GM10847 (cell line): Measurements from ENCODE around the gene C1orf159.

ENCODE experiments used
- POLR2A ChIP-seq: IDR thresholded peaks from 2 replicates; pipeline ENCODE4 v1.6.1; 2011; ENCODE audit not compliant: insufficient read length; ENCODE audit errors: extremely low read depth

Gene C1orf159

DNA sequence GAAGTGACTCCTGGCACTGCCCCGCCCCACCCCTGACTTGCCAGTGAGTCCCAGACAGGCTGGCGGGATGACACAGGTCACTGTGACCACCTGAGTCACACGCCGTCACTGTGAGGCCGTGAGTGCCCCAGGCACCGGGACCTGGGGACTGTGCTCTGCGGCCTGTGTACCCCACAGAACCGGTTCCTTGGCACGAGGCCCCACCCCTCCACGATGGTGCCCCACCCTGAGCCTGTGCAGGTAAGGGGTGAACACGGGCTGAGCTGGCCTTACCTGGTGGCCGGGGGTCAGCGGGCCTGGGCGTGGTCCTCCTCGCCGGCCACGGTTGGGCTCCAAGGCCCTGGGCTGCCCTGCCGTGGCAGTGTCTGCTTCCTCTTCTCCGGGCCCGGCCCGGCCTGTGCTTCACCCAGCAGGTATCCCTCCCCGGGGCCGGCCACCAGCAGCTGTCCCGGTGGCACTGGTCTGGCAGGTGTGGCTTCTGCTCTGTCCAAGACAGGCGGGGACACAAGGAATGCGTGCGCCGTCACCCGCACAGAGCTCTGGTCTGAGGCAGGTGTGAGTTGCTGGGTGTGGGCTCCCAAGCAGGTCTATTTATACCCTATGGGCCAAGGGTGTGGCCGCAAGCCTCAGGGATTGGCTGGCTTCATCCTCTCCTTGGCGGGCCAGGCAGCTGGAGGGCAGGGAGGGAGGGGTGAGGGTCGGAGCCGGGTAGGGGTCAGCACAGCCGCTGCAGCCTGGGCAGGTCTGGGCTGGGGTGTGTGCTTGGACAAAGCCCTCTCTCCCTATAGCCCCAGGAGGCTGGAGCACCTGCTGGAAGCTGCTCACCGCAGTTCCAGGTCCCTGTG, 41.9 kb downstream of the C1orf159 start, which contains the start of gene RNF223:
Gene RNF223 (minus strand): TSS at position 564 of the 845 bp plus-strand sequence. CDS start 1,740 bp downstream, outside the sequence.
- TF ChIP-seq POLR2A = no peak

DNA sequence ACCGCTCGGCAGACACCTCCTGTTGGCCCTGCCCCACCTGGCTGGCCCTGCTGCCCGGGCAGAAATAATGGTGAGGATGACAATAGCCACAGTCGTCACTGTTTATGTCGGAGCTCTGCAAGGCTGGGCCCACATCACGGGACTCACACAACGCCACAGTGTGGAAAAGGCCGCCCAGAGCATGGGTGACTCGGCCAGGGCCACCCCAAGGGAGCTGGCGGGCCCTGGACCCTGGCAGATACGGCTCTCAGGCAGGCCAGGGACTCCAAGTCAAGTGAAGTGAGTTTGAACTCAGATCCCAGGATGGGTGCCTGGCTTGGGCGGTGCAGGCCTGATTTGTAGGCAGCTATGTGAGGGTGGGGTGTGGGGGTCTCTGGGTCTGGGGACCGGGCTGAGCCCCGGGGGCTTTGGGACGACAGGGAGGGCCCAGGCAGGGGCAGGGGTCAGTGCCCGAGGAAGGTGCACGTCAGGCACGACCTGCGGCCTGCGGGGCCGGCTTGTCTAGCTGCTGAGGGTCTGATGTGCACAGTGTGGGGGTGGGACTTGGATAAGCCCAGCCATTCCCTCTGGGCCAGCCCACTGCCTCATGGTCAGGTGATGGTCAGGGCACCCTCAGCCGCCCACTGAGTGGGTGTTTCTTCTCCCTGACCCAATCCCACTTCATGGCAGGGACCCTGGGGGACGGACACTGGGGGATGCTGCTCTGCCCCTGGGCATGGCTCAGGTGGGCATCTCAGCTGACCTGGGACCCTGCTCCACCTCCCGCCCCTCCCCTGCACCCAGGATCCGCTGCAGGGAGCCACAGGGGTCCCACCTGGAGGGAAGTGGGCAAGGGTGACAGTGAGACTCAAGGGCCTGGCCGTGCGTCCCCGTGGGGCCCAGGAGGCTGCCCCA, 42.8 kb downstream of the C1orf159 start:
- no peak for TF ChIP-seq POLR2A

DNA sequence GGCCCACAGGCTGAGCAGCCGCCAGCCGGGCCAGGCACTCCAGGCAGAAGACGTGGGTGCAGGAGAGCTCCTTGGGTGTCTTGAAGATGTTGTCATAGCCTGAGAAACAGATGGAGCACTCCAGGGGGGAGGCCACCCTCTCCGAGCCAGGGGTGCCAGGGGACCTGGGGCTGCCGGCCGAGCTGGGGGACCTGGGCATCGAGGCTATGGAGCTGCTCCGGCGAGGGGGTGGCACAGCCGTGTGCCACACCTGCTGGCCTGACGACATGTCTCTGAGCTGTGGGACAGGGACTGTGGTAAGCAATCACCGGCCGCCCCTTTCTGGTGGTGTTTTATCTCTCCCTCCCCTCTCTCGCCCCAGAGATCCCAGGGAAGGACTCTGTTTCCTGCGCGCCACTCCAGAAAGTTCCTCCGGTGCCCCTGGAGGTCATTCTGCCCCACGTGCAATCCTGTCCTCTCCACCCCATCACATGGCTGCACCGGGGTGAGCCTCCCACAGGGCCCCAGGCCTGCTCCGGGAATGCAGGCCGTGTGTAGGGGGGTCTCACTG, 43.5 kb downstream of the C1orf159 start:
- no peak for TF ChIP-seq POLR2A

DNA sequence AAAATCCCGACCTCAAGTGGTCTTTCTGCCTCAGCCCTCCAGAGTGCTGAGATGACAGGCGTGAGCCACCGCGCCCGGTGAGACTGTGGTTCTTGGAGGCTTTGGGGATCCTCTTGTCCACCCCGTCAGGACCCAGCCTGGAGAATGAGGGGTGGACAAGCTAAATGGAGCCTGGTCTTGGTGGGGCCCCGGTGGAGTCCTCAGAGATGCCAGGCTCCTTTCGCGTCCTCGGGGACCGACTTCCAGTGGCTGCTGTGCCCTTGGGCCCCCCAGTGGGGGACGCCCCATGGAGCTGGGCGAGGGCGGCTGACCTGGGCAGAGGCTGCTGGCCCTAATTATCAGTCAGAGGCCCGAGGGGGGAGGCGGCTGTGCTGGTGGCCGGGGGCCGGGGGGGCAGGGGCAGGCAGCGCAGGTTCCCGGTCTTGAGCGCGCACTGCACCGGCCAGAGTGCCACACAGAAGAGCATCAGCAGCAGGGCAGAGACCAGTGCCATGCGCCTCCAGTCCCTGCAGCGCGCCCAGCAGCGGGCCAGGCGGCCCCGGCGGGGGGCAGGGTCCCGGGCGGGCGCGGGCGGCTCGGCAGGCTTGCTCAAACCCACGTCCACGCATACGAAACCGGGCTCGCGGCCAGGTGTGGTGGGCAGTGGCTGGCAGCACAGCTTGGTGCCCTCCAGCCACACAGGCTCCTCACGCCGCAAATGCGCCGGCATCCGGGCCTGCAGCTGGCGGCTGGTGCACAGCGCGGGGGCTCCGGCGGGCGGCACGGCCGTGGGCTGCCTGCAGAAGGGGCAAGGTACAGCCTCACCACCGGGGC, 44.2 kb downstream of the C1orf159 start:
- no peak for TF ChIP-seq POLR2A

DNA sequence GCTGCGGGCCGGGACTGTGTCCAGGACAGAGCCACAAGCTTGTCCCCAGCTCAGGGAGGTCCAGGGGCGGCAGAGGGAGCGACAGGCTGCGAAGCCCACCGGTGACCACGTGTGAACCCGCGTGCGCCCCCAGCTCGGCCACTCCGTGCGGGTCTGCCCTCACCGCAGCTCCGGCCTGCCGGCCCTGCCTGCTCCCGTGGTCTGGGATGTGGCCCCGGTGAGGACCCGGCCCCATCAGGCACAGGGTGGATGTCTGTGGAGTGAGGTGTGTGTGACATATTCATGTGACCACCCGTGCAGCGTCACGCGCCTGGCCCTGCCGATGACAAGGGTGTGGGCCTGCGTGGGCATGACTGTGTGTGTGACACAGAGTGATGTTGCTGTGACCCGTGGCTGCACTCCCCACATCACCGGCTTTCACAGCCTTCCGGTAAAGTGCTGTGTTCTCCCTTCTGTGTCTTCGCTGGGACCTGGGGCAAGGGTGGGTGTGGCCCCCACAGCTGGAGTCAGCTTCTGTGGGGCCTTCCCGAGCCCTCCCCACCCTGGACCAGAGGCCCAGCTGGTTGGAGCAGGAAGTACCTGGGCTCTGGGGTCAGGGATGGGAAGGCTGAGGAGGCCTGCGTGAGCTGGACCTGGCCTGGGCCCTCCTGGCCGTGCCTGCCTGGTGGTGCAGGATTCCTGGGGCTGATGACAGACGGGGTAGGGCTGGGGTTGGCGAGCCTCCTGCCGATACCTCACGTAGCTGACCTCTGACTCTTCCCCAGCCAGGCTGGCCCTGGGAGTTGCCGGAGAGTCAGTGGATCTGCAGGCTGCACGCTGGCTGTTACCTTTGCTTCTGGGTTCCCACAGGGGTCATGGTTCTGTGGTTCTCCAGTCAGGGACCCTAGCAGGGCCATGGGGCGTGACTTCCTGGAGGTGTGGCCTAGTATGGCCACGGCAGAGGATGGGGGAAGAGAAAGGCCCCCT, 45.9 kb downstream of the C1orf159 start:
- TF ChIP-seq POLR2A = no peak

DNA sequence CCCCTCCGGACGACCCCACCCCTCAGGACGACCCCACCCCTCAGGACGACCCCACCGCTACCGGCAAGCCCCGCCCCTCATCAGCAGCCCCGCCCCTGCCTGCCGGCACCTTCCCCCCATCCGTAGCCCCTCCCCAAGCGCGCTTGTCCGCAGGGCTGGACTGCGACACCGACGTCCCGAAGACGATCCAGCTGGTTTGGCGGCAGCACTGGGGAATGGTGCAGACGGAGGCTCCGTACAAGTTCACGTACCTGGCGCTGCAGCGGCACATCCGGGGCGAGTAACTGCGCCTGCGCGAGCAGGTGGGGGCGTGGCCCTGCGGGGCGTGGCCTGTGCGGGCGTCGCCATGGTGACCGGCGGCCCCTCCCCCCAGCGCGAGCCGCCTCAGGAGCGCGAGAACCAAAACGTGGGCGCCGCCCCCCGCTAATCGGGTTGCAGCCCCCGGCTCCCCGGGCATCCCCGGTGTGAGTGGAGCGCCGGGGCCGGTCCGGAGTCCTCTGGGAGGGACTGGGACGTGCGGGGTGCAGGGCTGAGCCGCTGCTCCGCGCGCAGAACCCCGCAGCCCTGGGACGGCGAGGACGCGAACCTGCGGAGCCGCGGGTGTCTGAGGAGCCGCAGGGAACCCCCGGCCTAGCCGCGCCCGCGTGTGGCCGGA, 46.7 kb downstream of the C1orf159 start:
- peak; percentile 49 for TF ChIP-seq POLR2A

DNA sequence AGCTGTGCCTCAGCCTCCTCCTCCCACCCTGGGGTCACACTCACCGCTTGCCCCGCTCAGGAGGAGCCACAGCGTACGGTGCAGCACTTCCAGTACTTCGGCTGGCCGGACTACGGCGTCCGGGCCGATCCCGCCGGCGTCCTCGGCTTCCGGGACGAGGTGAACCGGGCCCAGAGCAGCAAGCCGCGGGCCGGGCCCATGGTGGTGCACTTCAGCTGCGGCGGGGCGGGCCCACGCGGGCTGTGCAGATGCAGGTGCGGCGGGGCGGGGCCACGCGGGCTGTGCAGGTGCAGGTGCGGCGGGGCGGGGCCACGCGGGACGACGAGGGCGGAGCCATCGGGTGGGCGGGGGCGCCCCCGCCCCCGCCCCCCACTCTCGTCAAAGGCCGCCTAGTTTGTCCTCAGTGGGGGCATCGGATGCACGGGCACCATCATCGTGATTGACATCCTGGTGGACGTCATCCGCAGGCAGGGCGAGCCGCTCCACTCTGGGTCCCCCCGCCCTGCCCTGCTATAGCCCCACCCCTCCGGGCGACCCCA, 47.3 kb downstream of the C1orf159 start:
- no peak for TF ChIP-seq POLR2A

DNA sequence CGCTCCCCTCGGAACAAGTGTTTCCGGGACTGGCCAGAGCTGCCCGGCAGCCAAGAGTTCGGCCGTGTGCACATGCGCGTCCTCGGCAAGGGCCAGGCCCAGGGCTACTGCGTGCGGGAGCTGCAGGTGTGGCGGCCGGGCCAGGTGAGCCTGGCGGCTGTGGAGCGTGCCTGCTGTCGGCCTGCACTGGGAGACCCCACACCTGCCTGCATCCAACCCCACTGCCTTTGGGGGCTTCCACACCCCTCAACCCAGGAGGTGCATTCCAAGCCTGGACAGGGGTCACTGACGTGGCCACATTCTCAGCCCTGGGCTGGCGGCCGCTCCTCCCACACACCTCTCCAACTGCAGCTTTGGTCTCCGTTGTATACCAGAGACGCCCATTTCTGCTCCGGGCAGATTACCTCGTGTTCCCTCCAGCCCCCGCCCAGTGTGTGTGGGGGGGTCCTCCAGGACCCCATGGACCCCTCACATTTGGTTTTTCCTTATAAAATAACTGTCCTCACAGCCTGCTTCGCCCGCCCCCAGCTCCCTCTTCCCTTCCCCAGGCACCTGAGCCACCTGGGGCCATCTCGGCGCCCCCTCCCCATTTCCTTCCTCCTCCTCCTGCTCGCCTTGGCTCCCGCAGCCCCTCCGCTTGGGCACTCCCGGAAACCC, 47.9 kb downstream of the C1orf159 start:
- no peak for TF ChIP-seq POLR2A

DNA sequence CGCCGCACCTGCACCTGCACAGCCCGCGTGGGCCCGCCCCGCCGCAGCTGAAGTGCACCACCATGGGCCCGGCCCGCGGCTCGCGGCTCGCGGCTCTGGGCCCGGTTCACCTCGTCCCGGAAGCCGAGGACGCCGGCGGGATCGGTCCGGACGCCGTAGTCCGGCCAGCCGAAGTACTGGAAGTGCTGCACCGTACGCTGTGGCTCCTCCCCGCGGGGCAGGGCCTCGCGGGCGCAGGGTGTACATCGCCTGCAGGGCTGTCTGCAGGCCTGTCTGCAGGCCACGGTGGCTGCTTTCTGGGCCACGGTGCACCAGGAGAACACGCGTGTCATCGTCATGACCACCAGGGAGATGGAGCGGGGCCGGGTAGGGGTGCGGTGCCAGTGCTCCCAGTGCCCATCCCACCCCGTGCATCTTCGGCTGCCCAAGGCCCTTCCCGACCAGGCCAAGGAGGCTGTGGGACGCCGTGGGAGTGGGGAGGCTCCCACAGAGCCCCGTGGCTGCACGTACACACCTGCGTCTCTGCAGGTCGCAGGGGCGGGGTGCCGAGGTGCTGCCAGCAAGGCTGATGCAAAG, 48.5 kb downstream of the C1orf159 start:
- TF ChIP-seq POLR2A = no peak

DNA sequence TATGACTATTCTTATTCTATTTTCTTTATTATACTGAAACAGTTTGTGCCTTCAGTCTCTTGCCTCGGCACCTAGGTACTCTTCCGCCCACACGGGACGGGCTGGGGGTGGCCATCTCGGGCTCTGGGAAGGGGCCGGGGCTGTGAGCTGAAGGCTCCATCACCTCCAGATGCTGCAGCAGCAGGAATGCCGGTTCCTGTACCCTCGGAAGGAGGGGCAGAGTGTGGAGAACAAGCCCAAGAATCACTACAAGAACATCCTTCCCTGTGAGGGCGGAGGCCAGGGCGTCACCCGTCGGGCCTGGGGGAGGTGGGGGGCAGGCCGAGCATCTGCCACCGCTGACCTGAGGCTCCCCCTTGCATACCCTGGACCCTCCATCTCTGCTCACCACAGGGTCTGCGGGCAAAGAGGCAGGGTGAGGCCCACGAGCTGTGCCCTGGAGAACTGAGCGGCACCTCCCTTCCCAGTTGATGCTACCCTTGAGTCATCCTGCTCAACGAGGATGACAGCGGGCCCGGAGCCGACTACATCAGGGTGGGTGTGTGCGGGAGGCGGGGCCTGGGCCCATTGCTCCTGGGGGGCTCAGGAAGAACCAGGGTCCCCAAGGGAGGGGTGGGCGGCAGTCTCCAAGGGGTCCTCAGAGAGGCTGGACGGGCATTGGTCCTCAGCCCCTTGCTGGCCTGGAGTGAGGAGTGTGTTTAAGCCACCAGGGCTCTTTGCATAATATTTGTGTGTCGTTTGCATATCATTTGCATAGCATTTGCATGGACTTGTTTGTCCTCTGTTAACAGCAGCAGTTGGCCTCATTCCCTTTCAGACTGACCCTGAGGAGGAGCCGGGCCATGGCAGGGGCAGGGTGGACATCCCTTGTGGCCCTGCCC, 49.2 kb downstream of the C1orf159 start:
- no peak for TF ChIP-seq POLR2A

DNA sequence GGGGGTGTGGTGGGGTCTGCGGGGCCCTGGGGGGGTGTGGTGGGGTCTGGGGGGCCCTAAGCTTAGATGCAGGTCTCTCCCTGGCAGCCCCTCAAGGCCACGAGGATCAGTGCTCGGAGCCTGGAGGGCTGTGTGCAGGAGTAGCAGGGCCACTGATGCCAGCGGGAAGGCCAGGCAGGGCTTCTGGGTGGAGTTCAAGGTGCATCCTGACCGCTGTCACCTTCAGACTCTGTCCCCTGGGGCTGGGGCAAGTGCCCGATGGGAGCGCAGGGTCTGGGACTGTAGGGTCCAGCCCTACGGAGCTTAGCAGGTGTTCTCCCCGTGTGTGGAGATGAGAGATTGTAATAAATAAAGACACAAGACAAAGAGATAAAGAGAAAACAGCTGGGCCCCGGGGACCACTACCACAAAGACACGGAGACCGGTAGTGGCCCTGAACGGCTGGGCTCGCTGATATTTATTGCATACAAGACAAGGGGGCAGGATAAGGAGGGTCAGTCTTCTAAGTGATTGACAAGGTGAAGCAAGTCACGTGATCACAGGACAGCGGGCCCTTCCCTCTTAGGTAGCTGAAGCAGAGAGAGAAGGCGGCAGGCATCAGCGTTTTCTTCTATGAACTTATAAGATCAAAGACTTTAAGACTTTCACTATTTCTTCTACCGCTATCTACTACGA, 50.5 kb downstream of the C1orf159 start:
- no peak for TF ChIP-seq POLR2A
